Iris pigment epithelial cell (primary cell): ENCODE data around the gene RNF207.
A peak's percentile ranks its signal among the peaks of the same experiment; 100 is the strongest.

Experiments used
- DNase-seq: peaks from one replicate; pipeline ENCODE4 v3.0.0-alpha.2; 2011; ENCODE audit warnings: low read depth

The RNF207 gene

GRCh38 chr1:6249739-6250689 is 44.1 kb downstream of the RNF207 start:
- no peak for DNase-seq

- no peak for DNase-seq
Measured at GRCh38 chr1:6251233-6251632, 45.3 kb downstream of the RNF207 start.

GRCh38 chr1:6251681-6252373 is 45.9 kb downstream of the RNF207 start:
- DNase-seq = no peak

- DNase-seq = no peak
Measured at GRCh38 chr1:6252374-6252710, 46.4 kb downstream of the RNF207 start.

- no peak for DNase-seq
Measured at GRCh38 chr1:6253380-6253779, 47.5 kb downstream of the RNF207 start.

GRCh38 chr1:6254691-6255090 is 48.8 kb downstream of the RNF207 start:
- no peak for DNase-seq

- no peak for DNase-seq
Measured at GRCh38 chr1:6256645-6257044, 50.7 kb downstream of the RNF207 start.

- DNase-seq = no peak
Measured at GRCh38 chr1:6257541-6258069, 51.7 kb downstream of the RNF207 start.

GRCh38 chr1:6258675-6259074 is 52.8 kb downstream of the RNF207 start:
- DNase-seq = no peak

GRCh38 chr1:6259491-6260362 is 53.8 kb downstream of the RNF207 start:
- peak; percentile 86 for DNase-seq

GRCh38 chr1:6260433-6260934 is 54.6 kb downstream of the RNF207 start:
- DNase-seq = no peak

GRCh38 chr1:6260961-6261614 is 55.2 kb downstream of the RNF207 start, which contains the start of gene GPR153:
Gene GPR153, minus strand, starts transcription at chr1:6261098. Its CDS starts 6,193 bp downstream, at chr1:6254905.
- peak; percentile 50 for DNase-seq

- no peak for DNase-seq
Measured at GRCh38 chr1:6261615-6261995, 55.7 kb downstream of the RNF207 start.

GRCh38 chr1:6262555-6263420 is 56.9 kb downstream of the RNF207 start:
- no peak for DNase-seq

- no peak for DNase-seq
Measured at GRCh38 chr1:6263716-6264115, 57.8 kb downstream of the RNF207 start.

GRCh38 chr1:6265151-6265550 is 59.2 kb downstream of the RNF207 start:
- DNase-seq = no peak

GRCh38 chr1:6266641-6267040 is 60.7 kb downstream of the RNF207 start:
- DNase-seq = no peak

- DNase-seq = peak; percentile 14
Measured at GRCh38 chr1:6267686-6268322, 61.9 kb downstream of the RNF207 start.

GRCh38 chr1:6268415-6268814 is 62.5 kb downstream of the RNF207 start:
- DNase-seq = no peak

- no peak for DNase-seq
Measured at GRCh38 chr1:6269296-6269695, 63.4 kb downstream of the RNF207 start.
